NT2/D1 (cell line): Measurements from ENCODE around the gene GCAT.

ENCODE experiments used
- DNase-seq: peaks from one replicate; pipeline ENCODE4 v3.0.0-alpha.2; 2011; ENCODE audit warnings: low read depth, low spot score
- H3K27me3 ChIP-seq: 2 replicates; pipeline ENCODE4 v1.6.0; 2011; ENCODE audit warnings: mild to moderate bottlenecking; ENCODE audit not compliant: insufficient read length, insufficient read depth
- H3K36me3 ChIP-seq: 2 replicates; pipeline ENCODE4 v1.6.1; 2011; ENCODE audit warnings: mild to moderate bottlenecking, low read length, mixed read lengths; ENCODE audit not compliant: insufficient read depth, insufficient read length
- H3K4me1 ChIP-seq: 2 replicates; pipeline ENCODE4 v1.5.1; 2011; ENCODE audit not compliant: insufficient read depth, insufficient read length
- H3K4me3 ChIP-seq: 2 replicates; pipeline ENCODE4 v1.5.1; 2011; ENCODE audit warnings: low read depth; ENCODE audit not compliant: insufficient read length
- H3K9ac ChIP-seq: 2 replicates; pipeline ENCODE4 v1.6.0; 2011; ENCODE audit warnings: low read depth; ENCODE audit not compliant: insufficient read length
- H3K9me3 ChIP-seq: 2 replicates; pipeline ENCODE4 v1.5.1; 2011; ENCODE audit warnings: mild to moderate bottlenecking, low read length; ENCODE audit not compliant: insufficient read depth
- SUZ12 ChIP-seq: IDR thresholded peaks from 2 replicates; pipeline ENCODE4 v1.6.1; 2011; ENCODE audit not compliant: insufficient read length, insufficient read depth; ENCODE audit errors: extremely low read depth
- YY1 ChIP-seq: IDR thresholded peaks from 2 replicates; pipeline ENCODE4 v1.6.1; 2011; ENCODE audit not compliant: insufficient read length, insufficient read depth
- ZNF274 ChIP-seq: IDR thresholded peaks from 2 replicates; pipeline ENCODE4 v1.6.1; 2011; ENCODE audit warnings: mild to moderate bottlenecking, low read depth, low read length

Gene GCAT

GRCh38 chr22:37849089-37849751, 41.5 kb downstream of the GCAT start, which contains the start of gene EIF3L:
Gene EIF3L, plus strand, starts transcription at chr22:37849419. Its CDS starts 31 bp downstream, at chr22:37849450.
- Histone ChIP-seq H3K4me3 (peak within 1 kb of the TSS; percentile 84), H3K9me3 (0 out of 2 replicates have a peak, but pooled peaks cover 3% of the 10 kb centered on the region), H3K9ac (peak within 1 kb of the TSS; percentile 97), H3K4me1 (no peaks in the 10 kb centered on the region), H3K27me3 (no peaks in the 10 kb centered on the region), H3K36me3 (peaks cover 53% of the 10 kb centered on the region)
- peak; percentile 74 for DNase-seq
- no peak for TF ChIP-seq SUZ12
- no peak for TF ChIP-seq ZNF274
- no peak for TF ChIP-seq YY1

- Histone ChIP-seq H3K36me3 (peaks cover 69% of the 10 kb centered on the region), H3K4me1 (no peaks in the 10 kb centered on the region), H3K9me3 (no peaks in the 10 kb centered on the region), H3K9ac (peak overlapping the region; percentile 61), H3K4me3 (no peak overlapping the region), H3K27me3 (no peaks in the 10 kb centered on the region)
- no peak for TF ChIP-seq SUZ12
- TF ChIP-seq ZNF274, result no peak
- TF ChIP-seq YY1, result no peak
- no peak for DNase-seq
Observed at GRCh38 chr22:37850801-37851200, 43.1 kb downstream of the GCAT start.

DNA sequence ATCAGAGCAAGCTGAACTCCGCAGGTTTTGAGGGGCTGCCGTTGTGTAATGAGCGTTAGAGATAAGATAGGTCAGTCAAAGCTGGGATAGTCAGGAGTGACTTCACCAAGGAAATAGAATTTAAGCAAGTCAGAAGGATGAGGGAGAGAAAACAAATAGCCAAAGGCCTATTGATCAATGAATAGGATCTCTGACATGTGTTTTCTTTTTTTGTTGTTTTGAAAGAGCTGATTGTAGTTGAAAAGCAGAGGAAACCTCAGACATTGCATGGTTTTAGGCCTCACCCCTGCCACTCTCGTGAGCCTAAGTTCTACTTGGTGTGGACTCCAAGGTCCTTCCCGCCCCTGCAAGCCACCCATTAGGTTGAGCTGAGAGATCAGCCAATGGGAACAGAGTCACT, 44.7 kb downstream of the GCAT start:
- no peak for TF ChIP-seq YY1
- TF ChIP-seq SUZ12, result no peak
- TF ChIP-seq ZNF274, result no peak
- Histone ChIP-seq H3K9me3 (no peaks in the 10 kb centered on the region), H3K4me1 (no peaks in the 10 kb centered on the region), H3K9ac (no peak overlapping the region), H3K27me3 (no peaks in the 10 kb centered on the region), H3K4me3 (no peak overlapping the region), H3K36me3 (peaks cover 77% of the 10 kb centered on the region)
- no peak for DNase-seq

- no peak for DNase-seq
- H3K9ac ChIP-seq, result no peak overlapping the region
- H3K9me3 ChIP-seq, result no peaks in the 10 kb centered on the region
- H3K4me3 ChIP-seq, result no peak overlapping the region
- H3K4me1 ChIP-seq, result no peaks in the 10 kb centered on the region
- H3K27me3 ChIP-seq, result no peaks in the 10 kb centered on the region
- peaks cover 88% of the 10 kb centered on the region for H3K36me3 ChIP-seq
- TF ChIP-seq YY1 (no peak), SUZ12 (no peak), ZNF274 (no peak)
Observed at GRCh38 chr22:37854946-37855345, 47.2 kb downstream of the GCAT start.

DNA sequence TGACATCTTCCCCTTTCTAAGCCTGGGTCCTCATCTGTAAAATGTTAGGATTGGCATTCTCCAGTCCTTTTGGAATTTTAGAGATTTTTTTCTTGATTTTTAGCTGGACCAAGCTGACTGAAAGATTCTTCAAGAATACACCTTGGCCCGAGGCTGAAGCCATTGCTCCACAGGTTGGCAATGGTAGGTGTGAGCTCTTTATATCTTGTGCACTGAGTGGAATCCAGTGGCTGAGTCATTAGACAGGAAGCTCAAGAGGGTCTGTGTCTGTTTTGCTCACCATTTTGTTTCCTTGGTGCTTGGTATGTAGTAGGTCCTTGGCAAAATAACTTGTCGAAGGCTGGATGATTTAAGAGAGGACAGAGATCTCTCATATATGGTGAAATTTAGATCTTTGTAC, 47.7 kb downstream of the GCAT start:
- Histone ChIP-seq H3K36me3 (peaks cover 87% of the 10 kb centered on the region), H3K9ac (no peak overlapping the region), H3K4me1 (no peaks in the 10 kb centered on the region), H3K9me3 (no peaks in the 10 kb centered on the region), H3K27me3 (no peaks in the 10 kb centered on the region), H3K4me3 (no peak overlapping the region)
- TF ChIP-seq YY1 (no peak), SUZ12 (no peak), ZNF274 (no peak)
- DNase-seq, result no peak

- TF ChIP-seq ZNF274 (no peak), YY1 (no peak), SUZ12 (no peak)
- Histone ChIP-seq H3K4me1 (peaks cover 2% of the 10 kb centered on the region), H3K27me3 (no peaks in the 10 kb centered on the region), H3K4me3 (no peak overlapping the region), H3K9ac (no peak overlapping the region), H3K9me3 (no peaks in the 10 kb centered on the region), H3K36me3 (peaks cover 83% of the 10 kb centered on the region)
- DNase-seq, result no peak
Observed at GRCh38 chr22:37860796-37861421, 53.2 kb downstream of the GCAT start.

GRCh38 chr22:37862570-37863325, 55.0 kb downstream of the GCAT start:
- no peak for DNase-seq
- peaks cover 80% of the 10 kb centered on the region for H3K36me3 ChIP-seq
- TF ChIP-seq YY1 (no peak), ZNF274 (no peak), SUZ12 (no peak)

More at GRCh38 chr22:37862570-37863325, 55.0 kb downstream of the GCAT start:
- peaks cover 2% of the 10 kb centered on the region for H3K4me1 ChIP-seq
- no peaks in the 10 kb centered on the region for H3K27me3 ChIP-seq
- H3K9ac ChIP-seq, result peak overlapping the region; percentile 0
- no peak overlapping the region for H3K4me3 ChIP-seq
- no peaks in the 10 kb centered on the region for H3K9me3 ChIP-seq
